HG03066 (cell line): ENCODE measurements around the gene TMEM131L.
A peak's percentile ranks its signal among the peaks of the same experiment; 100 is the strongest.

Source experiments
- ATAC-seq: cut with Tn5 transposase; IDR thresholded peaks from one replicate; pipeline ENCODE4 v1.9.1; 2021; ENCODE audit warnings: low read depth; ENCODE audit not compliant: unreplicated experiment

The TMEM131L gene

DNA sequence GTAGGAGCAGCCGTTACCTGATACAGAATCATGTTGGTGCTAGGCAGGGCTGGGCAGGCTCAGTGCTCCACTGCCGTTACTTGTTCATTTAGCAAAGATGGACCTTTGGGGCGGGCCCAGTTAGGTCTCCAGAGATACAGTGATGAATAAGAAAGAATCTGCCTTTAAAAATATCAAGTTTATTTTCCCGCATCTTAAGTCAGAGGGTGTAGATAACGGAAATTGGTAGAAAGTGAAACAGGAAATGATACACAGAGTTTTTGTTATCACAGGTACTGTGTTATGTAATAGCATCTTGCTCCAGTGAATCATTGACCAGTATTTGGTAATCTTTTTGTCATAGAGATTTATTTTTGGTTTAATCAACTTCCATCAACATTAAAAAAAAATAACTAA, 5.5 kb downstream of the TMEM131L start:
- peak; percentile 27 for ATAC-seq

DNA sequence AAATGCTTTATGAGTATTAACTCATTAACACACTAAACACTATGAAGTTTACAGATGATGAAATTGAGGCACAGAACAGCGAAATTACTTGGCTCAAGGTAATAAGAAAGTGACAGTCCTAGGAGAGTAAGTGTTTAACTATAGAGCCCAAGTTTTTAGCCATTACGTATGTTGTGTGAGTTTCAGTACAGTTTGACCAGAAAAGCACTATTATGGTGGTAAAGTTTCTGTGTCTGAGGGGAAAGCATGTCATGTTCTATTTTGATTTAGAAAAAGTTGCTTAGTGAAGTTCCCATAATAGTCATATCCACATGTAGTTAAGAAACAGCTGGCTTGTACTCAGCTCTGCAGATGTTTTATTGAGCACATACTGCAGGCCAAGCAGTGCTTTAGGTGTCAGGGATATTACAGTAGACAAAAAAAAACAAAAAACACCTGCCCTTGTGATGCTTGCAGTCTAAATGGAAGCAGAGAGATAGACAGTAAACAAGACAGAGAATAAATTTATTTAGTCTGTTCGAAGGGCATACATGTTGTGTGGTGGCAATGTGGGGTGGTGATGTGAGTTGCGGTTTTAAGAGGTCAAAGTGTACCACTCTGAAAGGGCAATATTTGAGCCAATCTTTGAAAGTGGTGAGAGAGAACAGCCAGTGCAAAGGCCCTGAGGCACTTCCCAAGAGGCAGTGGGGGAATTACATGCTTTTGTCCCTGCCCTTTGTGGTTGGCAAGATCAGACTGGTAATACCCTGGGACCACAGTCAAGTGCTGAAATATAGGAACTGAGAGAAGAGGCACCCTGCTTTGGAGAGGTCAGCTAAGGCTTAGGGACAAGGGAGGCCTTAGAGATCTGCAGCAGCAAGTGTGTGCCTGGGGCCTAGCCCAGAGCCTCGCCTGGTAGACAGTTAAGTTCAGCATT, 6.2 kb downstream of the TMEM131L start:
- peak; percentile 50 for ATAC-seq

DNA sequence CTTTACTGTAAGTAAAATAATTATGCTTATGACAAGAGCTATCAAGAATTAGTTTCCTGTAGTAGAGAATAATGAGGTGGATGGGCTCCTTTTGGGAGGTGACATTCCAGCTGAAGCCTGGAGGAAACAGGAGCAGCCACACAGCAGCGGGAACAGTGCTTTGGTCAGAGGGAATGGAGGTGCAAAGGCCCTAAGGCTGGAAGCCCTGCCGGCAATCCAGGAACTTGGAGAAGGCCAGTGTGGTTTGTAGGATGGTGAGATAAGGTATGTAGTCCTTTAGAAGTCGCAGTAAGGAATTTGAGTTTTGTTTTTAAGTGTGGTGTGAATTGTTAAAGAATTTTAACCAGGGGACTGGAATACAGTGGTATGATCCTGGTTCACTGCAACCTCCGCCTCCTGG, 8.1 kb downstream of the TMEM131L start:
- ATAC-seq, result no peak

DNA sequence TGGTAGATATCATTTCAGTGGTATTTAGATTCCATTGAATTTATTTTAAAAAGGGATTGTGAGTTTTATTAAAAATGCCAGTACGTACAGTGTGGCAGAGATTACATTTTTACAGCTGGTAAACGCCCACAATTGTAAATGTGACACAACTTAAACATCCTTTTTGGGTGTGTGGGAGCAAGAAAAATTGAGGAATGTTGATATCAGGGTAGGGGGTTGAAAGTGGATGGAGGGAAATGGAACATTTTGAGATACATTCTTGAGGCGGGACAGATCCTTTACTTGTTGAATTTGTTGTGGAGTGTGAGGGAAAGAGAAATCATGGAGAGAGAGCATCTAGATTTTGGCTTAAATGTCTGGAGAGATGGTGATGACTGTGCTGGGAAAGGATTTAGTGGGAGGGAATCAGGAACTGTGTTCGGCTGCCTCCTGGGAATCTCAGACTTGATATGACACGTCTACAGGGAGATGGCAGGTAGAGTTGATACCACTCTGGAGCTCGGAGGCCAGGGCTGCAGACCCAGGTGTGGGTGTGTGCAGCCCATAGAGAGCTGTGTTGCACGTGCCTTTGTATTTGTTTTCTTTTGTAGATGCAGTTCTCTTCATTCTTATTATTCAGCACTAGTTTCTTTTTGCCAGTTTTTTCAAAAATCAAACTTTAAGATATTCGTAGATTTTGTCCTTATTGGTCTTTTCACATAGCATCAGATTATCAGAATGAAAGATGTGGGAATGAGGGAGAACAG, 10.8 kb downstream of the TMEM131L start:
- ATAC-seq, result no peak

DNA sequence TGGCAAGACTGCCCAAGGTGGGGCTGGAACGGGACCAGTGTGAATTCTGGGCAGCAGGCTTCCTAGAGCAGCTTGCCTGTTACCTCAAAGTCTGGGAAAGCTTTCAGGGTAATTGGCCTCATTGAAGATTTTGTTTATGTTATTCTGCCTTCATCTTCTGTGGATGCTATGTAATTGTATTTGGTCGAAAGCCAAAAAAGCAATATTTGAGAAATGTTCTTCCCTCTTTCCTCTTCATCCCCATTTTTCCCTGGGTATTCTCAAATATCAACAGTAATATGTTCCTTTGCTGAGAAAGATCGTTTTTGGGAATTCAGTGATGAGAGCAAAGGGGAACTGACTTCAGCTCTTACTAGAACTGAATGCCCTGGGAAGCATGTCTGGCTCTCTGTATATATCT, 12.9 kb downstream of the TMEM131L start:
- no peak for ATAC-seq

DNA sequence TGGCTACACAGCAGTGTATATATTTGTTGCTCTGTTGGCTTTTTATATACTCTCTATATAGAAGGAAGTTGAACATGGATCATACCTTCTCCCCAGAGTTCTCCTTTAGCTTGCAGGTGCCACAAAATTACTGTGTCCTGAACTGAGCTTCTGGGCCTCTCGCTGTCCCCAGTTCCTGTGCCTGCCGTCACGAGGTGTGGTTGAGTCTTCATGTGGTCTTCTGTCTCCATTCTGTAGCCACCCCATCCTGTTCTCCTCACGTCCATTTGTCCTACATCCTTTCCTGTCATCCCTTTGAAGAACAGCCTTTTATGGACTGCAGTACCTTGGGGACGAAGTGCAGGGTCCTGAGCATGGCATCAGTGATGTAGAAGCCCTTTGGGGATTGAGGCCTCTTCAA, 14.5 kb downstream of the TMEM131L start:
- ATAC-seq, result no peak

DNA sequence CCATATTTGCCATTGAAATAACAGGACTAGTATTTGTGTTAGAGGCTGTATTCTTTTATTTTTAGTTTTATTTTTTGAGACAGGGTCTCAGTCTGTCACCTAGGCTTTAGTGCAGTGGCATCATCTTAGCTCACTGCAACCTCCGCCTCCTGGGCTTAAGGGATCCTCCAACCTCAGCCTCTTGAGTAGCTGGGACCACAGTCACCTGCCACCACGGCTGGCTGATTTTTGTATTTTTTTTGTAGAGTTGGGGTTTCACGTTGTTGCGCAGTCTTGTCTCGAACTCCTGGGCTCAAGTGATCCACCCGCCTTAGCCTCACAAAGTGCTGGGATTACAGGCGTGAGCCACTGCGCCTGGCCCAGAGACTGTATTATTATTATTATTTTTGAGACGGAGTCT, 15.3 kb downstream of the TMEM131L start:
- ATAC-seq, result no peak

DNA sequence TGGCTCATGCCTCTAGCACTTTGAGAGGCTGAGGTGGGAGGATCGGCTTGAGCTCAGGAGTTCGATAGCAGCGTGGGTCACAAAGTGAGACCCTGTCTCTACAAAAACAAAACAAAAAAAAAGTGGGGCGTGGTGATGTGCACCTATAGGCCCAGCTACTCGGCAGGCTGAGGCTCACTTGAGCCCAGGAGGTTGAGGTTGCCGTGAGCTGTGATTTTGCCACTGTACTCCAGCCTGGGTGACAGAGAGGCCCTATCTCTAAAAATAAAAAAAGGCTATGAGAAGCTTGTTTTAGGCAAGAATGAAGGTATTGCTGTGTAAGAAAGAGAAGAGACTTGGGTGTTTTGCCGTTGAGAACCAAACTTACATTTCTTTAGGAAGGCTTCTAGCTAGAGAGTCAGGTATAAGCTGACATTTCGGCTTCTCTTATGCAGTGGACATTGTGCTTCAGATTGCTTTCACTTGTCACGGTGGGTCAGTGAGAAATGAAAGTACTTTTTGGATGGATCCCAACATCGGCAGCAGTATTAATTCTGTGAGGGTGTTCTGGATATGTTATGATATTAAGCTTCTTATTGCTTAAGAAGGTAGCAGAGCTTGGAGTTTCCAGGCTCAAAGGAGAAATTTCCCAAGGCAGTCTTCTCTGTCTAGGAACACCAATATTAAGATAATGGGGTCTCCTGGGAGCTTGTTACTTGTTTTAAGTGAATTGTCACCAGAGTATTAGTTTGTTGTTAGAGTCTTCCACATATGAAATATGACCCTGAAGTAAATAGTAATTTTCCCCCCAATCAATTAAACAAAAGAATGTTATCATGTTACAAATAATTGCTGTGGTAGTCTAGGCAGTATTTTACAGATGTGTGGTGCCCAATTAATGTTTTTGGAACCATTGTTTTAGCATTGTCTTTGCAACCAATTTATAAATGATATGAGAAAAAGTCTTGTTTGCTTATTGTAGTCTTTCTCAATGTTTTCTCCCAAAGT, 17.6 kb downstream of the TMEM131L start:
- no peak for ATAC-seq

DNA sequence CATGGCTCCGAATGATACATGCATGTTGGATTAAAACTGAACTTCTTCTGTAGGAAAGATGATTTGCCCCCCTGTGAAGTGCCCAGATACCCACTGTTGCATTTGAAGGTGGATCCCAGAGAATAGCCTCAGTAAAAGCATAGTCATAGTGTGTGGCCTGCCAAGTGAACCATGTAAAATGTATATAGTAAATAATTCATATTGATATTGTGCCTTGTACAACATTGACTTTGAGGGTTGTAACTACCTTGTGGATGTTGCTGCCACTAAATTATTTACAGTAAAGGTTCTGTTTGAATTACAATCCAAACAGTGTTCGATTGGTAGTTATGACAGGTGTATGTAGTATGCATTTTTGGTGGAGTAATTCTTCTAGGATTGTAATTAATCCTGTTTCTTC, 19.2 kb downstream of the TMEM131L start:
- ATAC-seq, result no peak

DNA sequence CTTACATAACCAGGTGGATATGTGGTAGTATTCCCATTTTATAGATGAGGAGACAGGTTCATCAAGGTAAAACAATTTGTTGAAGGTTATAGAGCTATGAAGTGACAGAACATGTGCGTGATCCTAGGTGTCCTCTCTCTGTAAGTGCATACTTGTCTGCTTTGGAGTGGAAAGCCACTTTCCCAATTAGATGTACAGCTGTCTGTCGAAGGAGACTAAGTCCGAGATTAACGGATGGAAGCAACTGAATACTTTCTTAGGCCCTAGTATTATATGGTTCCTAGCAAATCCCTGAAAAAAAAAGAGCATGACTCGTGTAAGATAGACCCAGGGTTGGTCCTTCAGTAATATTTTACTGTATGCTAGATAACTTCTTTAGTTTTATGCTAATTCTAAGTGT, 19.7 kb downstream of the TMEM131L start:
- ATAC-seq, result no peak

DNA sequence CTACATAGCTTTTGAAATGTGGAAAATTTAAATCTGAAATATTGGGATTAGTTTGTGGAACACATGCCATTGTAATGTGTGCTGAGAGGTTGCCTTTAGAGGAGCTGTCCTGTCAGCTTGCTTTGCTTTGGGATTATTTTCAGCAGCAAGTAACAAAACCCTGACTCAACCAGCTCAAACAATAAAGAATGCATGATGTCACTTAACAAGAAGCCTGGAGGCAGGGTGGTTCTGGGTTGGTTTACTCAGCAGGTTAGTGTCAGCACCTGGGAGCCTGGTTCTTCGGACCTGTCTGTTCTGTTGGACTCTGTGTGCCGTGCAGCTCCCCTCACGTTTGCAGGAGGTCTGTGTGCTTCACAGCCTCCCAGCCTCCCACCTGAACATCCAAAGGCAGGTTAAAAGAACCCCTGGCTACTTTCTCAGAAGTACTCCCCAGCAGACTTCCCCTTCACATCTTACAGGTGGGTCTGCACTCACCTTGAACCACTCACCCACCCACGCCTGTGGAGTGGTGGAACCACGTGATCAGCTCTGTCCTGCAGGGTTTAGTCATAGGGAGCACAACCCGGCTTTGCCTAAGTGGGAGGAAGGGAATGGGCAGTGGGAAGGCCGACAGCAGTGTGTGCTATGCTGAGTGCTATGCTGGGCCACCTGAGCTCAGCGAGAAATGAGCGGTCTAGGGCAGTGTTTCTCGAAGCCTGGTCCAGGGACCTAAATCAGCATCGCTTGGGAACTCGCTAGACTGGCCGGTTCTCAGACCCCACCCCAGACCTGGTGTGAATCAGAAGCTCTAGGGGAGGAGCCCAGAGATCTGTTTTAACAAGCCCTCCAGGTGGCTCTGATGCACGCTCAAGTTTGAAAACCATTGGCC, 20.4 kb downstream of the TMEM131L start:
- no peak for ATAC-seq

DNA sequence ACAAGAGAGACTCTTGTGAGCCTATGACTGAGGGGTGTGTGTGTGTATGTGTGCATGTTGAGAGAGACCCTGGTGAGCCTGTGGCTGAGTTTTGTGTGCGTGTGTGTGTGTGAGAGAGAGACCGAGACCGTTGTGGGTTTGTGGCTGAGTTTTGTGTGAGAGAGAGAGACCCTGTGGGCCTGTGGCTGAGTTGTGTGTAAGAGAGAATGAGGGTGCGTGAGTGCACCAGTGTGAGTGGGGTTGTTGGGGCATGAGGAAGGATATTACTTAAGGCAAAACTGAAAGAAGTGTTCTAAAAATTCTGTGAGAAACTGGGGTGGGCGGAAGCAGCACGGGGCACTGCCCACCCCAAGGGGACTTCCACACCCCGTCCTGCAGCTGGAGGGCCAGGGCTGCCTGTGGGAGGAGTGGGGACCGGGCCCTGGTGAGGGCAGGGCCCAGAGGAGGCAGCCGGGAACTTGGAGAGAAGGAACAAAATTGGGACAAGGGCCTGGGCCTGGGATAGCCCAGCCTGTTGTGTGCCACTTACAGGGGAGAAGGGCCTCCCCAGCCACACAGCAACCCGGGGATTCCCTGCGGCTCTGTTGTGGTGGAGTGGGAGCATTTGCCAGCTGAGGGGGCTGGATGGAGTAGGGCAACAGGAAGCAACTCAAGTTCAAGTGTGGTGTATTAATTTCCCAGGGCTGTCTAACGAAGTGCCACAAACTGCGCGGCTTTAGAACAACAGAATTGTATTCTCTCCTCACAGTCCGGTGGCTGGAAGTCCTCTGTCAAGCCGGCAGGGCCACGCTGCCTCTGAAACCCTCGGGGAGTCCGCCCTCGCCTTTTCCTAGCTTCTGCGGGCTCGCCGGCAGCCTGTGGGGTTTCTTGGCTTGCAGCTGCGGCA, 22.1 kb downstream of the TMEM131L start:
- peak; percentile 42 for ATAC-seq

DNA sequence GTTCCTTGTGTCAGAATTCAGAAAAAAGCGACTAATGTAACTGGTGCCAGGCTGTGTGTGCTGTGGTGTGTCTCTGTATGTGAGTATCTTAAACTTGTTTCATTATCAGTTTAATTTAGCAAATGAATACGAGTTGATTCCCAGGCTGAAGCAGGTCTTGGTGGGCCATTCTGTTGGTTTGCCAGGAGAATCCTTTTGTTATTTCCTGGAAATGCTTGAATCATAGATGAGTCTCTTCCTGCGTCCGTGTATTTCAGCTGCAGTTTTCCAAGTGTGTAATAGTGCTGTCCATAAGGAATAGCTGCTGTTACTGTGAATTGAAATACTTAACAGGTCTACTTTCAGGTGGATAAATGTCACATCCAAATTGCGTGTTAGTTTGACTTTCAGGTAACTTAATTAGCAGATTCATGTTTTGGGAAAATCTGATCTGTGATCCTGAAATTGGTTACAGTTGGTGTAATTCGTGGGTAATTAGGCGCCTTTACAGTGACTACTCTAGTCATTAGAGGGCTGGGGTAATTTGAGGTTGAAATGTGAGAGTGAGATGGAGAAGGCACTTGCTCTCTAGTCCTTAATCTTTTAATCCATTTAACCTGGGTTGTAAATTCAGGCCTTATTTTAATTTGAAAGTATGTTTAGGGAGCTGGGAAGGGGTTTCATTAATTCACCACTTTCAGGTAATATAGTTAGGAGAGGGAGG, 23.8 kb downstream of the TMEM131L start:
- no peak for ATAC-seq

DNA sequence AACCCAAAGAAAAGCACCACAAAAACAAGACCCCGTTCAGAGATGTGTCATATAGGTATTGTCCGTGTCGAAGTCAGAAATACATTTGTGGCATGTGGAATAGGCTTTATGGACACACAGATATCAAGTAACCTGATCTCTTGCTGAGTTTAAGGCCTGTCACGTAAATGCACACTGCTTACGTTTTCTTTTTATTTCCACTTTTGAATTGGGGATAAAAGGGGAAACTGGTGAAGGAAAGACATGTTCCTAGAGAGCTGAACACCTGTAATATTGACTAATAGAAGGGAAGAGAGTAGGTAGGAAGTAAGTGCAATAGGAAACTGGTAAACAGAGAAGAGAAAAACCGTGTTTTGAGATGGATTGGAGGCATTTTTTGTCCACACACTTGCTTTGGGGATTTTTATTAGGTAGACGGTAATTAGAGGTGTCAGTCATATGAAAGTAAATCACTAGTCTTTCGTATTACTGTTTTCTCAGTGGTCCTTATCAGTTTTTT, 24.9 kb downstream of the TMEM131L start:
- no peak for ATAC-seq

DNA sequence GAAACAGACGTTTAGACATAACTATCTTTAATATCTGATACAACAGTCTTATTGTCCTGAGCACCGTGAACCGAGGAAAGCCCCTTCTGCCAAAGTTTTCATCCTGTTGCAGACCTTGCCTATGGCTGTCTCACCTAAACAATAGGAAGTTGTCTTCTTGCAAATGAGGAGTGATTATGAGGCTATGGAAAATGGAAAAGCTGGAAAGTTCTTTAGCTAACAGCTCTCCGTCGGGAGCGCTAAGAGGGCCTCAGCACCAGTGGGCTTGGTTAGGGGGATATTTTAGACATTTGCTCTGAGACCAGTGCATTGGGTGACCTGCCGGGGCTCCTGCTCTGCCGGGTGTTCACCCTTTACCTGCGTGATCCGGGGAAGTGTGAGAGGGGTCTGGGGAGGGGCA, 28.4 kb downstream of the TMEM131L start:
- ATAC-seq, result no peak

DNA sequence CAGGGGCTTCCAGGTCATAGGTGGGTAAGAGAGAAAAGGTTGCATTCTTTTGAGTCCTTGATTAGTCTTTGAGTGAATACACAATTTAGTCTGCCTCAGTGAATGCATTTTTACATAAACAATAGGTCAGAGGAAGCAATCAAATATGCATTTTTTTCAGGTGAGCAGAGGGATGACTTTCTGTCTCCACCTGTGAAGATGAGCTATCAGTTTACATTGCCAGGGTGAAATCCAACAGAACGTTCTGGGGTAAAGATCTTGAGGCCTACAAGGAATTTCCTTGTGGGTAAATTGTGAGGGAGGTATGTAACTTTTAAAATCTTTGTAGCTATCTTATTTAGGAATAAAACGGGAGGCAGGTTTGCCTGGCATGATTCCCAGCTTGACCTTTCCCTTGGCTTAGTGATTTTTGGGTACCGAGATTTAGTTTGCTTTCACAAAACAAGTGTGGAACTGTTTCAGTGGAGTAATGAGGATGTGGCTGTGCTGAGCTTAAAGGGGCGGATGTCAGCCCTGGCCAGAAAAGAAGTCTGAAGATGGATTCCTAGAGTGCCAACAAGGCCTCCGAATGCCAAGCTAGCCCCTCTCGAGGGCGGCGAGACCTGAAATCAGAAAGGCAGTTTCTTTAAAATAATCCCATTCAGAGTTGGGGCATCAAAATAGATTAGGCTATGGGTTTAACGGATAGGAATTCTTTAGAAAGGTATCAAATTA, 29.5 kb downstream of the TMEM131L start:
- ATAC-seq, result no peak

DNA sequence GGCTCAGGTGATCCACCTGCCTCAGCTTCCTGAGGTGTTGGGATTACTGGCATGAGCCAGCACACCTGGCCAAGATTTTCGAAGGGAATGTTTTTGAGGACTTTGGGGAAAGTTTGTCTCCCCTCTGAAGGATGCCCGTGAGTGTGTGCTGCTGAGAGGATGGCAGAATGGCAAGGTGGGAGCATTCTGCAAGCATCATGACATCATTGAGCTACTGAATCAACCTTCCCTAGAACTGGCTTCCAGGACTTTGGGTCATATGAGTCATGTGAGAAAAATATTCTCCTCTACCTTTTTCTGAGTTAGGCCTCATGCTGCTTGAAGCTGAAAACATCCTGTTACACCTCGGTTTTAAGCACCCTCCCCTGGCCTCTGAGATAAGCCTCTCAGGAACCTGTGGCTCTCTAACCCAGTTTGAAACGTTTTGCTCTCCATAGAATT, 31.0 kb downstream of the TMEM131L start:
- peak; percentile 37 for ATAC-seq
